Peyer's patch (tissue), 4 donors: ENCODE results near the gene SNED1.

Experiments used
- POLR2A ChIP-seq, 2 donors: fragments of 450-650 bp; IDR thresholded peaks; one replicate each; pipeline ENCODE4 v1.5.1; 2017; ENCODE audit warnings: antibody characterized with exemption in 2 of 2, mild to moderate bottlenecking in 2 of 2, moderate library complexity in 2 of 2
- TF ChIP-seq, protein P1 (sequence below), 6 experiments: fragments of 450-650 bp in 4 of 6; fragments of 200-600 bp in 2 of 6; sonication (generic) in 1 of 6; IDR thresholded peaks; one replicate each; pipeline ENCODE4 v1.5.1; 2017 to 2019; ENCODE audit warnings: antibody characterized with exemption in 6 of 6, mild to moderate bottlenecking in 3 of 6, moderate library complexity in 1 of 6

DNA sequence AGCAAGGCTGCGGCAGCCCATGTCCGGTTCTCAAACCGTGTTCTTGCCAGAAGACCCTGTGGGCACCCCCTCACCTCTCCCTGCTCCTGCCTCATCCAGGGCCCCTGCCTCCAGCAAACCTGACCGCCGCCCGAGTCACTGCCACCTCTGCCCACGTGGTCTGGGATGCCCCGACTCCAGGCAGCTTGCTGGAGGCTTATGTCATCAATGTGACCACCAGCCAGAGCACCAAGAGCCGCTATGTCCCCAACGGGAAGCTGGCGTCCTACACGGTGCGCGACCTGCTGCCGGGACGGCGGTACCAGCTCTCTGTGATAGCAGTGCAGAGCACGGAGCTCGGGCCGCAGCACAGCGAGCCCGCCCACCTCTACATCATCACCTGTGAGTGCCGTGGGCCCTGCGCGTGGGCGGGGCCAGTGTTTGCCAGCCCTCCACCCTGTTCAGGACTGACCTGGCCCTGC lies 71.4 kb downstream of the SNED1 start:
- TF ChIP-seq, protein P1, sequence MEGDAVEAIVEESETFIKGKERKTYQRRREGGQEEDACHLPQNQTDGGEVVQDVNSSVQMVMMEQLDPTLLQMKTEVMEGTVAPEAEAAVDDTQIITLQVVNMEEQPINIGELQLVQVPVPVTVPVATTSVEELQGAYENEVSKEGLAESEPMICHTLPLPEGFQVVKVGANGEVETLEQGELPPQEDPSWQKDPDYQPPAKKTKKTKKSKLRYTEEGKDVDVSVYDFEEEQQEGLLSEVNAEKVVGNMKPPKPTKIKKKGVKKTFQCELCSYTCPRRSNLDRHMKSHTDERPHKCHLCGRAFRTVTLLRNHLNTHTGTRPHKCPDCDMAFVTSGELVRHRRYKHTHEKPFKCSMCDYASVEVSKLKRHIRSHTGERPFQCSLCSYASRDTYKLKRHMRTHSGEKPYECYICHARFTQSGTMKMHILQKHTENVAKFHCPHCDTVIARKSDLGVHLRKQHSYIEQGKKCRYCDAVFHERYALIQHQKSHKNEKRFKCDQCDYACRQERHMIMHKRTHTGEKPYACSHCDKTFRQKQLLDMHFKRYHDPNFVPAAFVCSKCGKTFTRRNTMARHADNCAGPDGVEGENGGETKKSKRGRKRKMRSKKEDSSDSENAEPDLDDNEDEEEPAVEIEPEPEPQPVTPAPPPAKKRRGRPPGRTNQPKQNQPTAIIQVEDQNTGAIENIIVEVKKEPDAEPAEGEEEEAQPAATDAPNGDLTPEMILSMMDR (IDR thresholded peaks at IDR 0.05) = no peak
- no peak for TF ChIP-seq POLR2A (IDR thresholded peaks at IDR 0.05)
